ENCODE results near the gene CEBPE.
"Not testable (repeated sequence)": the region's sequence is repeated elsewhere in the genome, so short reads cannot be mapped to it uniquely, and the experiment has no call there.

CEBPE gene

GRCh38 chr14:23121361-23121771, 2.3 kb upstream of the CEBPE start:
- DNase-seq (ENCODE audit: low read depth), result peak; percentile 42

GRCh38 chr14:23120541-23121251, 1.6 kb upstream of the CEBPE start:
- DNase-seq (ENCODE audit: low read depth), result peak; percentile 63

DNA sequence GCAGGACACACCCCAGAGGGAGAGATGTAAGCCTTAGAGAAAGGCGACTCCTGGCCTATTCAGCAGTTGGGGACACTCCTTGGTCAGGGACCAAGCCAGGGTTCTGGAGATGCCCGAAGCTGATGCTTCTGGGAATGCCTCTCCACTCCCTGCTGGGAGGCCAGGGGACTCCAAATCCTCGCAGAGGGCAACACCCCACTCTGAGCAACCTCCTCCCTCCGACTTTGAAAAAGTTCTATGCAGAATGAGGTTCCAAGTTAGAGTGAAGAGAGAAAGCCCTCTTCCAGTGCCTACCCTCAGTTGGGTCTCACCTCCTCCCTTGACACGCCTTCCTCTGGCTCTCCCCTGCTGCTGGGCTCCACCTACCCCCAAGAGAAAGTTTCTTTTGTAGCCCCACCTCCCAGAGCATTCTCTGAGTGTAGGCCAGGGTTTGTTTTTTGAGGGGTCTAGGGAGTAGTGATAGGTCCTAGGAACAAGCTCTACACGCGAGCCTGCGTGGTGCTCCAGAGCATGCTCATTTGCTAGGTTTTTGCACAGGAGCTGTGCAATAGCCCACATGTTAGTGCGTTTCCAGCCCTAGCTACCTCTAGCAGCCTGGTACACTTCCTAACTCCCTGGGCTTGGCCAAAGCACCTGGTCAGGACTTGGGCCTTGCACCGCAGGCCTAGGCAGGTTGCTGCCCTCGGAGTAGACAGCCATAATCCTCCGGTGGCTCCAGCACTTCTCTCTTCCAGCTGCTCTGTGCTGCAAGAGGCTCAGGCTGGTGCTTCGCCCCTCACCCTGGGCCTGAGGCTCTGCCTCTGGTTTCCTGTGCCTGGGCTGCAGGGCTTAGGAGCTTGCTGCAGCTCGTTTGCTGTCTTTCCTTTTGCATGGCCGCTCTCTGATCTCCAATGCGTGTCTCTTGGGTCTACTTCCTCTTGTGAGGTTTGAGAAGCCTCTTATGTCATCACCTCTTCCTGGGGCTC, 590 bp upstream of the CEBPE start:
- DNase-seq (ENCODE audit: low read depth), result no peak

GRCh38 chr14:23117371-23118020, 1.6 kb downstream of the CEBPE start:
- DNase-seq (ENCODE audit: low read depth), result no peak

DNA sequence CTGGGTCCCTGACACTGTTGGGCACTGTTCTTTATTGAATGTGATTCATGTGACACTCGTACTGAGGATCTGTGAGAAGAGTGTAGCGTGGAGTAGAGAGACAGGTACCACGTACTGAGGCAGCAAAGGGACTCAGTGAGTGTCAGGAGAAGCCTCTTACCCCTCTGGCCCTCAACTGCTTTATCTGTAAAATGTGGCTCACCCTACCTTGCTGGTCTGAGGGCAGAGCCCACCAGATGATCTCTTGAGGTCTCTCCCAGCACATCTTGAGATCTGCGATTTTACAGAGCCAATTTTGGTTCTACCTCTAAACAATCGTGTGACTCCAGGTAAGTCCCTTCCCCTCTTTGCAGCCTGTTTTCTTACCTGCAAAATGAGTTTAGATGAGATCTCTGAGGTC, 3.1 kb downstream of the CEBPE start:
- no peak for DNase-seq (ENCODE audit: low read depth)

GRCh38 chr14:23115039-23115731, 3.9 kb downstream of the CEBPE start:
- peak; percentile 91 for DNase-seq (ENCODE audit: low read depth)

GRCh38 chr14:23114669-23115038, 4.4 kb downstream of the CEBPE start:
- no peak for DNase-seq (ENCODE audit: low read depth)

DNA sequence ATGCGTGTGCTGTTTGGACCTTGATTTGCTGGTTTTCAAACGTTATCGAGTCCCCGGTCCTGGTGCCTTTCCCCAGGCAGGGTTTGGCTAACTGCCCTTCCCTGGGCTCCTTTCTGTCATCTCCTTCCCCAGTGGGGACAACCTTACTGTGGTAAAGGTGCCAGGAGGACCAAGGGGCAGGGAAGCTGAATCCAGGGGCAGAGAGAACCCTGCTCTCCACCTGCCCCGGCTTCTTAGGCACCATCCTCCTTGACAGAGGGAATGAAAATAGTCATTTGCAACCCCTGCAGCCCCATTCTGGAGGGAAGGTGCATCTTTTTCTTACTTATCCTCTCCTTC, 5.0 kb downstream of the CEBPE start:
- DNase-seq (ENCODE audit: low read depth), result no peak

- DNase-seq (ENCODE audit: low read depth), result no peak
Measured at GRCh38 chr14:23113431-23114119, 5.5 kb downstream of the CEBPE start.

DNA sequence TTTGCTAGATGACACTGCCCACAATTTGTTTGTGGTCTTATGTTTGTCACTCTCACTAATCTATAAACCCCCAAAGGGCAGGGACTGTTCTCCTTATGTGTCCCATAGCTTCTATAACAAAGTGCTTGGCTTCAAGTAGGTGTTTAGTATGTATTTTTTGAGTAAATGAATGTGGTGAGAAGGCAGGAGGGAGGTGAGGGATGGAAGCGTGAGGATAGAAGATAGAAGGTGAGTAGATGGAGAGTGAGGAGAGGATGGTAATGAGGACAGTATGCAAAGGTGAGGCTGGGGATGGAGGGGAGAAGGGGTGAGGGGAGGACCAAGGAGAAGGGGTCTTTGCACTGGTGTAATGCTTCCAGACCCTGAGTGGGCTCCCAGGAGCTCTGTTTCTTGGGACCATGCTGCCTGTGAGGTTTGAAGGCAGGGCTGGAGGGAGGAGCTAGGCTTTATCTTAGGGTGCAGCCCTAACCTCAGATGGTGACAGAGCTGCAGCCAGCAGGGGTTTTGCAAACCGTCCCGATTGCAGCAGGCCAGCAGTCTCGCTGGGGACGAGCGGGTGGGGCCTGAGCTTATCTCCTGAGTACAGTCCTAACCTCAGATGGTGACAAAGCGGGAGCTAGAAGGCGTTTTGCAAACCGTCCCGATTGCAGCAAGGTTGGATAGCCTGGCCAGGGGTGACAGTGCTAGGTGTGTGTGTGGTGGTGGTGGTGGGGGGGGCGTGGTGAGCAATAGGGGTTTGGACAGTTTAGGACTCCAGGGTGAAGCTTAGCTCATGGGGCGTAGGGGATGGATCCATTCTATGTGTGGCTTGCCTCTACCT, 6.5 kb downstream of the CEBPE start:
- no peak for DNase-seq (ENCODE audit: low read depth)

GRCh38 chr14:23110579-23111365, 8.3 kb downstream of the CEBPE start:
- no peak for DNase-seq (ENCODE audit: low read depth)

DNA sequence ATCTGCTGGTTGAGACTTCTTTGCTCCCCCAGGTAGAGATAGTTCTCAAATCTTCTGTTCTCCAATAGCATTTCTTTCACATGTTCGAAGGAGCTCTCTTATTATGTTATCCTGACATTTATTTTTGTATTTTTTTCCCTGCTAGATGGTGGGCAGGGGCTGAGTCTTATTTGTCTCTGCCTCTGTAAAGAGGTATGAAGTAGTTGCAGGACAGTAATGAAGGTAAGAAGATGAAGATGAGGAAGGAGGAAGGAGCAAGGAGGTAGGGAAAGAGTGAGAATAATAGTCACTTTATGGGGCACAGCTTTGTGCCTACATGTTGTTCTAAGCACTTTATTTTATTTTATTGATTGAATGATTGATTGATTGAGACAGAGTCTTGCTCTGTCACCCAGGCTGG, 9.3 kb downstream of the CEBPE start:
- DNase-seq (ENCODE audit: low read depth), result no peak

GRCh38 chr14:23108169-23108568, 10.9 kb downstream of the CEBPE start:
- DNase-seq (ENCODE audit: low read depth), result not testable (repeated sequence)

GRCh38 chr14:23107620-23108019, 11.4 kb downstream of the CEBPE start:
- DNase-seq (ENCODE audit: low read depth), result not testable (repeated sequence)

GRCh38 chr14:23106747-23107045, 12.4 kb downstream of the CEBPE start:
- DNase-seq (ENCODE audit: low read depth), result no peak

DNA sequence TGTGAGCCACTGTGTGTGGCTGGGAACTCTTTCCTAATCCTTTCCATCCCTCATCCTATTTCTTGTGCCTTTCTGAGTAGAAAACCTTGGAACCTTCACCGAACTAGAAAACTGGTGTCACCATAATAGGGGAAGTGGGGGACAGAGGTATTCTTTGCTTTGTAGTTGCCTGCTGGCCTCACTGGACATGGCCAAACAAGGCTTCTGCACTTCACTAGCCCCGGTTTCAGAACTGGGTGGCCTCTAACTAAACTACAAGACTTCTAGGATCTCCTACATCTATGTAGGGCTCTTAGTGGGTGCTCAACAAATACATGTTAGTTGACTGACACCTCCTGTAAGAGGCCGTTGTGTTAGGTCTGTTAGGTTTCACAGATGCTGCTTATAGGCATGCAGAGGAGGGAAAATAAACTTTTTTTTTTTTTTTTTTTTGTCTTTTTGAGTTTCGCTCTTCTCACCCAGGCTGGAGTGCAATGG, 13.7 kb downstream of the CEBPE start:
- no peak for DNase-seq (ENCODE audit: low read depth)

DNA sequence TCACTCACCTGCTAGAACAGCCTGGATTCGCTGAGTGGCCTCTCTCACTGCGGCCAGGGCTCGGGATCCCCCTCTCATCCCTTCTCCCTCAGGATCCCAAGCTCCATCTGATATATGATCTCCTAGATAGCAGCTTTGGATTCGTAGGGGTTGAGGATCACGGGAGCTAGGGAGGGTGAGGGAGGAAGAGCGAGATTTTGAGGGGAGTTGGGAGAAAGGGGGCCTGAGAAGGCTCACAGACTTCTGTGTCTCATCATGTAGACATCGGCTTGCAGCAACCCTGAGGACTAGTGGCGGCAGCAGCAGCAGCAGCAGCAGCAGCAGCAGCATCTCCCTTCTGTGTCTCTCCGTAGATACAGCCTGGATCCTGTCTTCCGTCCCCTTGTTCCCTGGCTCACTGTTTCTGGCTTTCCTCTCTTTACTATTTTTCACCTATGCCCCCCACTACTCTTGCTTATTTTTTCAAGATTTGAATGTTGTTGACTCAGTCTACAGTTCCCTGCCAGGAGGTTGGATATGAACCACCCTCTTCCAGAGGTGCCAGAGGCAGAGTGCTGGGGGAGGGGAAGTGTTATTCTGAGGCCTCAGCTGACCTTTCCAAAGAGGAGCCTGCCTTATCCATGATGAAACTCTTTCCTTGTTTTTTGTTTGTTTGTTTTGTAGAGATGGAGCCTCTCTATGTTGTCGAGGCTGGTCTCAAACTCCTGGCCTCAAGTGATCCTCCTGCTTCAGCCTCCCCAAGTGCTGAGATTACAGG, 14.3 kb downstream of the CEBPE start, which contains the start of gene CIROP:
Gene CIROP, minus strand, starts transcription at position 399 of the 757 bp plus-strand sequence. Its CDS starts 69 bp downstream, at position 330.
- no peak for DNase-seq (ENCODE audit: low read depth)

GRCh38 chr14:23104070-23104590, 14.9 kb downstream of the CEBPE start:
- no peak for DNase-seq (ENCODE audit: low read depth)

GRCh38 chr14:23103581-23103980, 15.5 kb downstream of the CEBPE start:
- DNase-seq (ENCODE audit: low read depth), result no peak

Data from GM04504 (cell line).